DMS53 (cell line): ENCODE measurements around the gene C3AR1.
"Not testable (repeated sequence)": the region's sequence is repeated elsewhere in the genome, so short reads cannot be mapped to it uniquely, and the experiment has no call there.

Source experiments
- DNase-seq: peaks from one replicate; lab custom pipeline; 2025; lab: John Stamatoyannopoulos, UW

Gene C3AR1

DNA sequence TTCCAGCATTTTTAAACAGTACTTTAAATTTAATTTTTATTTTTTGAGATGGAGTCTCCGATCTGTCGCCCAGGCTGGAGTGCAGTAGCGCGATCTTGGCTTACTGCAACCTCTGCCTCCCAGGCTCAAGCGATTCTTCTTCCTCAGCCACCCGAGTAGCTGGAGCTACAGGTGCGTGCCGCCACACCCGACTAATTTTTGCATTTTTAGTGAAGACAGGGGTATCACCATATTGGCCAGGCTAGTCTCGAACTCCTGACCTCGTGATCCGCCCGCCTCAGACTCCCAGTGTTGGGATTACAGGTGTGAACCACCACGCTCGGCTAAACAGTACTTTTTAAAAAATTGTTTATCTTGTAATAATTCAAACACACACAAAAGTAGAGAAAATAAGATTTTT lies 37.9 kb downstream of the C3AR1 start:
- no peak for DNase-seq

GRCh38 chr12:8027856-8028255 lies 38.3 kb downstream of the C3AR1 start:
- DNase-seq, result no peak

DNA sequence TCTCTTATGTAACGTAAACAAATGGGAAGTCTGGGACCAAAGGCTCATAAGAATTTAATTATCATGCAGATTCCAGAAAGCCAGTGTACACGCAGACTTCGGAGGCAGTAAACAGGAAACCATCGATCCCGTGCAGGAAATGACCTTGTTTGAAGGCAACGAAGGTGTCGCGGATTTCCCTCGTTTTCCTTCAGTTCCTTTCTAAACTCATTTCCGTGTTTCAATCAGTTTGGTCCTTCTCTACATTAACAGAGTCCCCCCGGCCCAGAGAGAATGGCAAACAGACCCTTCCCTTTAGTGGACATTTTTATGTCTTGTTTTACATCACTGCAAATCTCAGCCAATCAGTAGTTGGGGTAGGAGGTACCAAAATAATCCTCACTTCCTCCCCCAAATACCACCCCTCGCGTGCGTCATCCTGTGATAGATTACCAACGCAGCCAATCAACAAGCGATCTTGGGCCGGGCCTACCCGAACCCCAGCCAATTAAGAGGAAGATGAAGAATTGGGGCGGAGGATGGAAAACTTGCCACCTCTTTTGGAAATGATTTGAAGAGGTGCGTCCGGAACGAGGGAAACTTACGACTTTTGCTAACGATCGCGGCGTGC lies 39.8 kb downstream of the C3AR1 start:
- DNase-seq, result peak; percentile 99

- no peak for DNase-seq
Measured at GRCh38 chr12:8018666-8019581, 47.2 kb downstream of the C3AR1 start.

GRCh38 chr12:8018213-8018612 lies 47.9 kb downstream of the C3AR1 start:
- DNase-seq, result not testable (repeated sequence)

DNA sequence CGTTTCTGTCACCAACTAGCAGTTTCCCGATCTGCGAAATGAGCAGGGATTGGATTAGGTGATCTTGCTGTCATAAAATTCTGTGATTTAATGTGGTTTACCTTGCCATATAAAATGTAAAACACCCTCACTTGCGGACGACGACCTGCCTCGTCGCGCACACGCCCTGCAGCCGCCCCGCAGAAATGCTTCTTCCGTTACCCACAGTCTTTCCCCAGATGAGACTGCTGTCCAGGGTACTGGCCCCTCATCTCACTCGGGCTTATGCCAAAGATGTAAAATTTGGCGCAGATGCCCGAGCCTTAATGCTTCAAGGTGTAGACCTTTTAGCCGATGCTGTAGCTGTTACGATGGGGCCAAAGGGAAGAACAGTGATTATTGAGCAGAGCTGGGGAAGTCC lies 51.3 kb downstream of the C3AR1 start:
- no peak for DNase-seq

DNA sequence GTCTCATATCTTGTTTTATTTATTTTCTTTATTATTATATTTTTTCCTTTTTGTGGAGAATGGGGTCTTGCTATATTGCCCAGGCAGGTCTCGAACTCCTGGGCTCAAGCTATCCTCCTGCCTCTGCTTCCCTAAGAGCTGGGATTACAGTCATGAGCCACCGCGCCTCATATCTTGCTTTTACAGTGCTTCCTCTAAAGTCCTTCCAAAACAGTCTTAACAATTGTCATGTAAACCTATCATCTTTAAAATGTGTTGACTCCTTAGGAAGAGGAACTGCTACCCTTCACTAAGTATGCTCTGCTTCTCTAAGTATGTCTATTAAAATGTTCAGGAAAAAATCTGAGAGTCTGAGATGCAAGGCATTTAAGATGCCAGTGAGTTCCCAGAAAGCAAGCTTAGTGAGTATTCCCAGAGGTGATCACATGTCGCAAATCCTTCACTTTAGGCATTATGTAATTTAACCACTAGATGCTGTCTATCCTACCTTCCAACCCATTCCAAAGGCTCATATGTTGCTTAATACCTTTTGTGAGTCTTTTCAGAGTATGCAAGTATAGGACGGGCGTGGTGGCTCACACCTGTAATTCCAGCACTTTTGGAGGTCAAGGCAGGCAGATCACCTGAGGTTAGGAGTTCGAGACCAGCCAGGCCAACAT lies 53.4 kb downstream of the C3AR1 start:
- DNase-seq, result no peak

DNA sequence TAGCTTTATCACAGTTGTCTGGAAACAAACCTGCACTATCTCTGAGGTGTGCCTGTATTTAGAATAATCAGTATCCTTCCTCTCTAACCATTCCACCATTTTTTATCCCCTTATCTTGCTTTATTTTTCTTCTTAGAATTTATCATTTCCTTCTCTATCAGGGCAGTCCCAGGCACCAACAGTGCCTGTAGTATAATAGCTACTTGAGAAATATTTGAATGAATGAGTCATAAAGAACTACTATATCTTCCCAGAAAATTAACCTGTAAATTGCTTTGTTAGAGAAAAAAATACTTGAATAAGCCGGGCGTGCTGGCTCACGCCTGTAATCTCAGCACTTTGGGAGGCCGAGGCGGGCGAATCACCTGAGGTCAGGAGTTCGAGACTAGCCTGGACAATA lies 54.8 kb downstream of the C3AR1 start:
- no peak for DNase-seq
